ENCODE measurements around the gene WDR1.

The WDR1 gene

DNA sequence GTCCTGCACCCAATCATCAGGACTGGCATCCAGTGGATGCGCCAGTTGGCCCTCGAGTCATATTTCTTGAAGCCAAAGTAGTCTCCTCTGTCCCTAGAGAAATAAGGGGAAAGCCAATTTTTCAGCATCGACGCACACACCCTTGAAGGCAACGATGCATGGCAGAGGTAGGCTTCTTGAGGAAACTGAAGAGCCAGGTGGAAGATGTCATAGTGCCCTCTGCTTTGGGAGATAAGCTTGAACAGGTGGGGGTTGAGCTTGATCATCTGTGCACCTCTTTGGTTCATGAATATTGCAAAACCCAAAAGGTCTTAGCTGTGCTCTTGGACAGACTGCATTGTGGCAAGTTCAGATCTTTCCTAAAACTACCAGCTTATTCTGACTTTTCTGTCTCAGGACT lies 34.6 kb upstream of the WDR1 start:
- TF ChIP-seq, protein P1, sequence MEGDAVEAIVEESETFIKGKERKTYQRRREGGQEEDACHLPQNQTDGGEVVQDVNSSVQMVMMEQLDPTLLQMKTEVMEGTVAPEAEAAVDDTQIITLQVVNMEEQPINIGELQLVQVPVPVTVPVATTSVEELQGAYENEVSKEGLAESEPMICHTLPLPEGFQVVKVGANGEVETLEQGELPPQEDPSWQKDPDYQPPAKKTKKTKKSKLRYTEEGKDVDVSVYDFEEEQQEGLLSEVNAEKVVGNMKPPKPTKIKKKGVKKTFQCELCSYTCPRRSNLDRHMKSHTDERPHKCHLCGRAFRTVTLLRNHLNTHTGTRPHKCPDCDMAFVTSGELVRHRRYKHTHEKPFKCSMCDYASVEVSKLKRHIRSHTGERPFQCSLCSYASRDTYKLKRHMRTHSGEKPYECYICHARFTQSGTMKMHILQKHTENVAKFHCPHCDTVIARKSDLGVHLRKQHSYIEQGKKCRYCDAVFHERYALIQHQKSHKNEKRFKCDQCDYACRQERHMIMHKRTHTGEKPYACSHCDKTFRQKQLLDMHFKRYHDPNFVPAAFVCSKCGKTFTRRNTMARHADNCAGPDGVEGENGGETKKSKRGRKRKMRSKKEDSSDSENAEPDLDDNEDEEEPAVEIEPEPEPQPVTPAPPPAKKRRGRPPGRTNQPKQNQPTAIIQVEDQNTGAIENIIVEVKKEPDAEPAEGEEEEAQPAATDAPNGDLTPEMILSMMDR (IDR thresholded peaks at IDR 0.05; ENCODE audit: insufficient read depth, low read depth, low read length, missing control alignments) = no peak
- DNase-seq (ENCODE audit: low read depth) = no peak
- H3K4me3 ChIP-seq (ENCODE audit: low read length) = no peak overlapping the region

DNA sequence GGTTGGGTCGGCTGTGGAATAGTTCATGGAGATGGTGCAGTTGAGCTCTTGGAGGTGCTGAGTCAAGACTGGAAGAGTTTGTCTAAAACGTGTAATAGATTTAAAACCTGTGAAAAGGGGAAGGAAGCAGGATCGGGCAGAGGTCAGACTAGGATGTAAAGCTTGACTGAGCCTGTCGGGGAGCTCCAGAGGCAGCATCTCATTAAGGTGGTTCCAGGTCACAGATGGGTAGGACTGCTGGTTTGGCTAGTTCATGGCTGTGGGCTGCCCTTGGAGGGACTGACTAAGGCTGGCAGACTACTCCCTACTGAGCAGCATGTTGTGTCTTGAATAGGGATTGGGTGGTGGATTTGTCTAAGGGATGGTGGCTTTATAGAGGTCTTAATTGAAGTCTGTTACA lies 28.4 kb upstream of the WDR1 start:
- peak; percentile 23 for DNase-seq (ENCODE audit: low read depth)
- no peak overlapping the region for H3K4me3 ChIP-seq (ENCODE audit: low read length)
- TF ChIP-seq, protein P1 (IDR thresholded peaks at IDR 0.05; ENCODE audit: insufficient read depth, low read depth, low read length, missing control alignments) = no peak

DNA sequence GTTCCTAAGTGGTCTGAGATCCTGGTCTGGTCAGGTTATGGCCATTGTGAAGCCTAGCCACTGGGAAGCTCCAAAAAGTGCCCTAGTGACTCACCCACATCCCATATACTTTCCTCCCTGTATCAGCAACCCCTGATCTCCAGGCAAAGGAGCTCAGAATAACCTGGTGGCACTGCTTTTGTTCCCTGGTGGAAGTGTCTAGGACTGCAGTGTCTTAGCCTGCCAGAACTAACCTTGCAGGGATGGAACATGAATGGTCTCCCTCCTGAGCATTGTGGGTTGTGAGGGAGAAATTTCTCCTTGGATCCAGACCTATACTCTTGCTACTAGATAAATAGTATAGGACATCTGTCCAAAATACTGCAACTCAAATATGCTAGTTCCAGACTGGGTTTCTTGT lies 27.9 kb upstream of the WDR1 start:
- TF ChIP-seq, protein P1 (IDR thresholded peaks at IDR 0.05; ENCODE audit: insufficient read depth, low read depth, low read length, missing control alignments) = no peak
- no peak for DNase-seq (ENCODE audit: low read depth)
- no peak overlapping the region for H3K4me3 ChIP-seq (ENCODE audit: low read length)

DNA sequence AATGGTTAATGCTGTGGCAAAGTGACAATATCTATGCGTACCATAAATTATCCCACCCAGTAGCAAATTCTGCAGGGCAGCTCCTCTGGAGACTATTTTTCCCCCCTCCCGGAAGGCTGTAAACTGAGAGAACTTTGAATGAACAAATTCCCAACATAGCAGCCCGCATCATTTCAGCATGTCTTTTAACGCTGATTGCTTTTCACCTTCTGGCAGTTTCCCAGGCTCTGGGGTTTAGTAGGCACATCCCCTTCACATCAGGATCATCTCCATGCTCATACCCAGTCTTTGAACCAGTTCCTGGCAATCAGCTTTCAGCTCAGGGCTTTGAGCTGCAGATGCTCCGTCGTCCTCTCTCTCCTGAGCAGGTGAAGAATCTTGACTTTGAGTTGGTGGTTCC lies 26.6 kb upstream of the WDR1 start:
- H3K4me3 ChIP-seq (ENCODE audit: low read length) = no peak overlapping the region
- DNase-seq (ENCODE audit: low read depth) = no peak
- TF ChIP-seq, protein P1 (IDR thresholded peaks at IDR 0.05; ENCODE audit: insufficient read depth, low read depth, low read length, missing control alignments) = no peak

DNA sequence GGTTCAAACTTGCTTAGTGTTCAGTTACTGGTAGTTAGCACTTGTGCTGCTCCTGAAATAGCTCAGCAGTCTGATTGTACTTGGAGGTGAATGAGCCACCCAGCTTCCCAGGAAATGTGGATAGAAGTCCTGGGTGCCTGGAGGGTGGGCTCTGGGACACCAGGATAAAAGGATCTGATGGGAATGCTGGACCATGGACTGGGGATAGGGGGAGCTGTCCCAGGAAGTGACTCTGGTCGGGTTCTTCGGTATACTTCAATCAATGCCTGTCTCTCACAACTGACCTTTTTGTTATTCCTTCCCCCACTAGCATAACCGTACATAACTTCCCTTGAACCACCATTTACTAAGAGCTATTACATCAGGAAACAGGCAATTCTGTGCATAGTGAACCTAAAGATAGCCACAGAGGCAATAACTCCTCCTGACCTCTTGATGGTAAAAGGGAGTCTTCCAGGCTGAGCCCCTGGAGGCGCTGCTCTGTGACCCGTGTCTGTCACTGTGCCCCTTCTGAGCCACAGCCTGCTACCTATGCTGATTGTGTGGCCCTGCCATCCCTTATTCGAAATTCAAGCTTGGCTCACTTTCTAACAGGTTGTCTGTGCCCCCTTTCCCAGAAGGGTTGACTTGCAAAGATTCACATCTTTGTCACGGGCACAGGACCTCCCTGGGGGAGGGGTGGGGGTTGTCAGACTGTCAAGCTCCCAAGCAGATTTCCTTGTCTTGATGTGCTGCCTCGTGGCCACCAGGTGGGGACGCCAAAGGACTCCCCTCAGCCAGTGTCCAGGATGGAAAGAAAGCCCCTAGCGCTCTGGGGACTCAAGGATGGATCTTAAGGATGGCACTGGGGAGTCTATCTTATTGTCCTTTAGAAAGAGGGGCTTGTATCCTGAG lies 24.5 kb upstream of the WDR1 start:
- DNase-seq (ENCODE audit: low read depth) = no peak
- H3K4me3 ChIP-seq (ENCODE audit: low read length) = no peak overlapping the region
- TF ChIP-seq, protein P1 (IDR thresholded peaks at IDR 0.05; ENCODE audit: insufficient read depth, low read depth, low read length, missing control alignments) = no peak

DNA sequence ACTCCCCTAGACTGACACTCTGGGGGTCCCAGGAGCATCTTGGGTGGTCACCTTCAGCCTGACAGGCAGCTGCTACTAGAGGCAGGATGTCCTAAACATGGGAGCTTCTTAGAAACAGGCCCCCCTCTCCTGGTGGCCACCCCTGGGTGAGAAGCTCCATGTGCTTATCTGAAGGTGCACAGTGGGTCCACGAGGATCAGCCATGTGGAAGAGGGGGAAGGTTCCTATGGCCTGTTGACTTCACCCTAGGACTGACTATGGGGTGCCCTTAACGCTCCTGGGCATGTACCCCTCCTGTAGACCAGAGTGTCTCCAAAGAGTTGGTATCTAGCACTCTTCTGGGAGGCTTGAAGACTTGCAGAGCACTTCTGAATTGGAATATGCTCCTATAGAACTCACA lies 22.9 kb upstream of the WDR1 start:
- no peak overlapping the region for H3K4me3 ChIP-seq (ENCODE audit: low read length)
- DNase-seq (ENCODE audit: low read depth) = no peak
- TF ChIP-seq, protein P1 (IDR thresholded peaks at IDR 0.05; ENCODE audit: insufficient read depth, low read depth, low read length, missing control alignments) = no peak

DNA sequence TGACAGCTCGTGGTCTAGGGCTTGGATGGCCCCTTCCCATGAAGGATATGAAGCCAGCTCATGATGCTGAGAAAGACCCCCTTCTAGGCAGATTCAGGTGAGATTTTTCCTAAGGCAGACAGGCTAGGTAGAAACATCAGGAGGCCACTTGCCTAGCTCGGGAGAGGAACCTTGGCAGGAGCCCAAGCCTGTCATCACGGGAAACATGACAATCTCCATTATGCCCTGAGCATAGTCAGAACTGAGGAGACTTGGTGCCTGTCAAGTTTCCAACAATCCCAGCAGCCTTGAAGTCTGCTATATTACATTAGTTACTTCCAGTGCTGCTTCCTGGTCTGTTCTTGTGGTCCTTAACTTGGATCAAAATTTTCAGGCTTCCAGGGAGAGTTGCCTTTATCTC lies 18.7 kb upstream of the WDR1 start:
- peak; percentile 36 for DNase-seq (ENCODE audit: low read depth)
- TF ChIP-seq, protein P1 (IDR thresholded peaks at IDR 0.05; ENCODE audit: insufficient read depth, low read depth, low read length, missing control alignments) = no peak
- no peak overlapping the region for H3K4me3 ChIP-seq (ENCODE audit: low read length)
